AML-193 (cell line): ENCODE results near the gene FOXN4.

ENCODE experiments used
- DNase-seq, 2 experiments: peaks; one replicate each; lab custom pipeline; 2025; lab: John Stamatoyannopoulos, UW

Gene FOXN4

DNA sequence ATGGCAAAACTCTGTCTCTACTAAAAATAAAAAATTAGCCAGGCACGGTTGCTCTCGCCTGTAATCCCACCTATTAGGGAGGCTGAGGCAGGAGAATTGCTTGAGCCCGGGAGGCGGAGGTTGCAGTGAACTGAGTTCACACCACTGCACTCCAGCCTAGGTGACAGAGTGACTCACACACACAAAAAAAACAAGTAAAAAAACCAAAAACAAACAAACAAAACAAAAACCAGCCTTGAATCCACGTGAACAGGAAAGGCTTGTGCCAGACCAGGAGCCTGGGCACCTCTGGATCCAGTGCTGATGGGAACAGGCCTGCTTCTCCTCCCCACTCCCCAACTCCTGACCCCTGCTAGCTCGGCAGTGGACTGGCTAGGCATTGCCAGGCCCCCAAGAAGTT, 3.5 kb downstream of the FOXN4 start:
- DNase-seq: no peak

DNA sequence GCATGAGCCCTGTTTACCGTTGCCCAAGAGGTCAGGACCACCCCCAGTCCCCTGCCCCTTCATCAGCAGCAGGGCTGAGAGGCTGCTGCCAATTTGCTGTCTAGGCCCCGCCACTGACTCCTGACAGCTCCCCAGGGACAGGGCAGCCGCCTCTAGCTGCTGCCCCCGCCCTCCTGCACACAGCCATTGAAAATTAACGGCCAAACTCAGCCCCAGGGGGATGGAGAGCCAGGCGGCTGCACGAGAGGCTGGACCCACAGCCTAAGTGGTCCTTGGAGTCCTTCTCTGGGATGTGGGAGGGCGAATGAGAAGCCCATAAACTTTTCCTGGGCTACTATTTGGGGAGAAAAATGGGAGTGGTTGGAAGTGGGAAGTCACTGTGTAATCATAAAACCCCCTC, 4.6 kb downstream of the FOXN4 start:
- no peak for DNase-seq

DNA sequence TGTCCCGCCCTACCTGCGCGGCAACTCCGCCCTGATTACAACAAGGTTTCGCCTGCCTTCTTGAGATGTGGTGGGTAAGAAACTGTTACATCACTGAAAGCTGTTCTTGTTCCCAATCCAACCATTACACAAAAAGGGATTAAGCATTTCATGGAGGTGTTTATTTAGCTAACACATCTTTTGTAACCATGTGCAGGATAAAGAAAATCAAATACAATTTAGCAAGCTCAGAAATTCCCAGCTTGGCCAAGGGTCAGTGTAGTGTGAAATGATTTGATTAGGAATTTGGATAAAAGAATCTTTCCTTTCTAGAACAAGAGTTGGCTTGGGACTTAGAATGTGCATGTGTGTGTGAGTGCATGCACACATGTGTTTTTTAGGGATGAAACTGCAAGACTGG, 6.3 kb downstream of the FOXN4 start:
- DNase-seq: no peak

DNA sequence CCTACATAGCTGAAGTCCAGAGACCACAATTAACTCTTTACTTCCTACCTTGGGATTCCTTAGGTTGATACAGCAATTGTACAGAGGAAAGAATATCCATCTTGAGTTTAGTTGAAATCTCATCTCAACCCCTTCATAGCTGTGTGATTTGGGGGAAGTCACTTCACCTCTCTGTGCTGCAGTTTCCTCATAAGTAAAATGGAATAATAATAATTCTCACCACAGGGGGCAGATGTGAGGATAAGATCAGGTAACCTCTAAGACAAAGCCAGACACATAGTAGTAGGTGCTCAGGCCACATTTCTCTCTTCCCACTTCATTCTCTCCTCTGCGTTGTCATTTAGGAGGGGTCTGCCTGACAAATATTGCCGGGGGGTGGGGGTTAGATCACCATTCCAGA, 6.7 kb downstream of the FOXN4 start:
- DNase-seq: no peak

DNA sequence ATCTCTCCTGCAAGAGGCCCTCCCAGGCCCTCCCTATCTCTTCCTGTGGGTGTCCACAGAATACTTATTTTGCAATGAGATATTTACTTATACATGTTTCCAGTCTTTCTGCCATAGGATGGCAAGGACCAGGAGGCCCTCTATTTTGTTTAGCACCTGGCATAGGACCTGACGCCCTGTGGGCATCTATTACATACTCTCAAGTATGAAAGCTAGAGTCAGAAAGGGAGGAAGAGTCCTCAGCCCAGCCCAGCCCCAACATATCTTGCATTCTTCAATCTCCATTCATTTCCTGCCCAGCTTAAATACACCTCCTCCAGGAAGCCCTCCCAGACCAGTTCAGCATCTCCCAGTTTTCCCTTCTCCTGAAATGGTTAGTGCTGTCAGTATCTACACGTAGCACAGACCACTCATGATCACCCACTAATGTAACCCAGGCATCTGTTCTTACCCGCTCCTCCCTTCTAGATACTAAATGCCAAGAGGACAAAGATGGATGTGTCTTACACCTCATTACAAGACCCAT, 7.4 kb downstream of the FOXN4 start:
- DNase-seq: no peak

DNA sequence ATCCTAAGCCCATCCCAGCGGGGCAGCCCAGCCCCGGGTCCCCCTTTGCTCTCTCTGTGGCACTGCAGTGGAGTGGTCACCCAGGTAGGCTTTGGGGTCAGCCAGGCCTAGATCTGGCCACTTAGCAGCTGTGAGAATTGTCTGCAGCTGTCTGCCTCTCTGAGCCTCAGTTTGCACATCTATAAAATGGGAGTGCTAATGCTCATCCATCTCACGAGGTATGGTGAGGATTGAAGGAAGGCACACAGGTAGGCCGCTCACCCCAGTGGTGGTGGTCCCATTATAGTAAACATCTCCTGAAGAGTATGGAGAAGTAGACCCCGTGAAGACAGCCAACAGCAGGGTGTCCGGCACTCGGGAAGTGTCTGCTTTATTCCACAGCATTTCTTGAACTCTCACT, 9.2 kb downstream of the FOXN4 start:
- DNase-seq: no peak

DNA sequence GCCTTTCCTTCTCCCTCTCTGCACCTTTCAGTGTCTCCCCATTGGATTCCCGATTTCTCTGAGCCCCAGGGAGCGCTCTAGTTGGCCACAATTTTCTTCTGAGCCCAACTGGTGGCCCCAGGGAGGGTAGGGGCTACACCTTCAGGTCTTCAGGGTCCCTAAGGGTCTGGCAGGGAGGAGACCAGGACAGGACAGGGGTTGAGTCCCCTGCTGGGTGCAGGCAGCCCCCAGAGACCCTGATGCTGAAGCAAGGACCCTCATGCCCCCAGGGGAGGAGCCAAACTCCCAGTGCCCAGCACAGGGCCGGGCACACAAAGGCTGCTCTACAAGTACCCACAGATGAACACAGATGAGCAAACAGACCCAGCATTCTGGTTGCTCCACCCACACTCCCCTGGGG, 12.7 kb downstream of the FOXN4 start:
- no peak for DNase-seq

DNA sequence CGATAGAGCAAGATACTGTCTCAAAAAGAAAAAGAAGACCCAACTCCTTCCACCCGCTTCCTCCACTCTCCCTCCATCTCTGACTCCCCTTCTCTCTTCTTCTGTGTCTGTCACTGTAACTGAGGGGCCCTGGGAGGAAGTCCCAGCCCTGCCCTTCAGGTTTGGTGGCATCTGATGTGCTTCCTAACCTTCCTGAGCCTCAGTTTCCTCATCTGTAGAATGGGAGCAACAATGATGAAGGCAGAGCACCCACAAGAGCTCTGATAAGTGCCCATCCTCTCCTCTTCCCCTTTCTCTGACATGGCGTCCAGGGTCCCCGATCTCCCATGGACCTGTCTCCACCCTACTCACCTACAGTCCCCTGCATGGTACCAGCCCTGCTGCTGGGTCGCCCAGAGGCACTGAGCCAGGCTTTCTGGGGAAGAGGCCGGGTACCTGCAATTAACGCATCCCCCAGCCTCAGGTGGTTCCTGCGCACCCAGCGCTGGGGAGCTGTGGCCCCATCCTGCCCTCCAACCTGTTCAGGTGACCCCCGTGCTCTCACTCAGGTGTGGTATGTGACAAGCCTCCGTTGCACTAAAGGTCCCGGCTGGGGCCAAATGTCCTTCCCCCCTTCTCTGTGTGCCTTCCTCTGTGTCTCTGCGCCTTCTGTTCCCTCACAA, 13.2 kb downstream of the FOXN4 start:
- DNase-seq: no peak

DNA sequence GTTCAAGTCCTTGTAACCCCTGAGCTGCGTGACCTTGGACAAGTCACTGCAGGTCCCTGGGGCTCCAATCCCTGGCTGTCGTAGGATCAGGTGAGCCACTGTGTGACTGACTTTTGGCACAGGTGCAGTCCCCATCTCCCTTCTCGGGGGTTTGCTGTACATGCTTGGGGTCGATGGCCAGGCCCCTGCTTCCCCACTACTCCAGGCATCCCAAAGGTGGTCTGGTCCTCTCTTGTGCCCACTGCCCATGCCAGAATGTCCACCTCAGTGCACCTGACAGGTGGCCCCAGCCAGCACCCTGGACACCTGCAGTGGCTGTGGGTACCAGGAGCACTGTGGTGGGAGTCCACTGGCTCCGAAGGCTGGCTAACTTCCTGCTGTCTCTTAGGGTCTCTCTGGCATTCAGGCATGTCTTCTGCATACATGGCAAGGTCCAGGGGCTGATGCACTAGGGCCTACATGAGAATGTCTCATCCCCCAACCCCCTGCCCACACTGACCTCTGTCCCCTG, 14.7 kb downstream of the FOXN4 start:
- no peak for DNase-seq

DNA sequence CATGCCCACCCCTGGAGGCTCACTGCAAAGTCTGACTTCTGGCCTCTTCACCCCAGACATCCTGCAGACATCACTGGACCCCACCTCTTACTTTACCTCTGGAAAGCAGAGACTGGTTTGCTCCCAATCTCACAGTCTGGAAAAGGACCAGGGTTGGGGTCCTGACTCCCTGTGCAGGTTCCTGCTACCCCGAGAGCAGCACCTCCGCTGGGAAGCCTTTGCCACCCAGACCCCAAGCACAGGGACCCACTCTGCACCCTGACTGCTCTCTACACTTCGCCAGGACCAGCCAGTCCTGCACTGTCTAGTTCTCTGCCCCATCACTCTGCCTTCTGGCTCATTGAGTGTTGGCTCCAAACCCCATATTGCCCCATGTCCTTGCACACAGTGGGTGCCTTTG, 16.0 kb downstream of the FOXN4 start:
- no peak for DNase-seq

DNA sequence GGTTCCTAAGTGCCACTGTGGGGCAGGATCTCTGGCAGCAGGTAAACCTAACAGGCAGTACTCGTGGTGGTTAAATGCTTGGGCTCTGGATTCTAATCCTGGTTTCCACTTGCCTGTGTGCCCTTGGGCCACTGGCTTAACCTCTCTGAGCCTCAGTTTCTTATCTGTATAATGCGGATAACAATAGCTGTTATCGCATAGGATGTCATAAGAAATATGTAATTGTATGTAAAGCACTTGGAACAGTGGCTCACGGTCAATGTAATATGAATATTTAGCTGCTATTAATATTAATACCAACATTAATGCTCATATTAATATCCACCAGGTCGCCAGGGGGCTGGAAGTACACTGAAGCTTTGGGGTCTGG, 16.8 kb downstream of the FOXN4 start:
- no peak for DNase-seq

DNA sequence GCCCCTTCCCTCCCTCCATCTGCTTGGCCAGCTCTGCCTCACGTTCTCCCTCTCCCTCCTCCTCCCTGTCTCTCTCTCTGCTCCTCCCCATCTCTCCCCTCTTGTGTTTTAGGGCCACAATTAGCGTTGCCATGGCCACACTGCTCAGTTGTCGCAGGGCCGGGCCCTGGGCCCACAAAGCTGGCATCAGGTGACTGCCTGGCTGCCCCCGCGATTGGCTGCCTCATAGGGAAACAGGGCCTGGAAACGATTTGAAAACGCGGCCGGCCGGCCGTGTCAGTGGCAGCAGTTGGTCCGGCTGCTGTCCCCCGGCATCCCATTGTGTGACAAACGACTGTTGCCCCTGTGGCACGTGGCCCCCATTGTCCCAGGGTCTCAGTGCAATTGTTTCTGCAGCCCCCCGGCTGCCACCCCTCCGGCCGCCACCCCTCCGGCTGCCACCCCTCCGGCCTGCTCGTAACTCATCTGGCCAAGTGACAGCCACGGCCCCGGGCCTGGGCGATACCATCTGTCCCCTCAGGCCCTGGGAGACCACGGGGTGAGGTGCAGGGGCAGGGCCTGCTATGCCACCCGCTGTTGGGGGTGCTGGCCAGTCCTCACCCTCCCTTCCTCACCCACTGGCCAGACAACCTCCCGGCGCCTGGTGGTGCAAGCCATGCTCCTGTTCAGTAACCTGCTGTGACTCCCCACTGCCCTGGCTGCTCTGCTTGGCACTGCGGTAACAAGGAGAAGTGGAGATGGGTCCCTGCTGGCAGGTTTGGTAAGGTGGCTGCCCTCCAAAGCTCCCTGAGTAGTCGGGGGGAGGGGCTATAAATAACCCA, 17.4 kb downstream of the FOXN4 start:
- DNase-seq: no peak

DNA sequence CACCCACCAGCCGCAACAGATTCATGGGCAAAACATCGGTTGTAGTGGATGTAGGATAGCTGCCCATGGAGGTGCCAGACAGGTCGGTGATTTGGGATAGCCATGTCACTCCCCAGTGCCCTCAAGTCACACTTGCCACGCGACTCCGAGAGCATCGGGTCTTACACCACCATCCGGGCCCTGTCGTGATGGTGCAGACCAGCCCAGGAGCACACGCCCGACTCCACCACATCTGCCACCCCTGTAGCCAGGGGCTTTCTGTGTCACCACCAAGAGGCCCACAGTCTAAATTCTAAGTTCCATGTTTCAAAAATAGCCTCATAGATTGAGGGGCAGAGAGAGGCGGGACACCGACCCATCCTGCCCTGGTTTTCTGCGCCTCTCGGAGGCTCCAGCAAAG, 18.0 kb downstream of the FOXN4 start:
- no peak for DNase-seq

DNA sequence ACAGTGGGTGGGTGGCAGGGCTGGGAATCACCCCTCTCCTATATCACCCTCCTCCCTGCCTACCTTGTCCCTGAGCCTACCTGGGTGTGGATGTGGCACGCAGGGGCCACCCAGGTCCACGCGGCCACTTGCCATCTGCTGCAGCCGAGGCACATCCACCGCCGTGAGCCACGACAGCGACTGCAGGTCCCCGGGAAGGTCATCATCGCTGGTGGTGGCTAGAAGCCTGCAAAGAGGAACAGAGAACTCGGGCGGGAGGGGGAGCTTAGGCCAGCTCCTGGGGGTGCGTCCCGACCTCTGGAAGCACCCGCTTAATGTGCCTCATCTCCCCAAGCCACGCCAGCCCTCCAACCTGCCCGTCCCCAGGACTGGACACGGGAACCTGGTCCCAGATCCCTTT, 19.0 kb downstream of the FOXN4 start:
- DNase-seq: no peak

DNA sequence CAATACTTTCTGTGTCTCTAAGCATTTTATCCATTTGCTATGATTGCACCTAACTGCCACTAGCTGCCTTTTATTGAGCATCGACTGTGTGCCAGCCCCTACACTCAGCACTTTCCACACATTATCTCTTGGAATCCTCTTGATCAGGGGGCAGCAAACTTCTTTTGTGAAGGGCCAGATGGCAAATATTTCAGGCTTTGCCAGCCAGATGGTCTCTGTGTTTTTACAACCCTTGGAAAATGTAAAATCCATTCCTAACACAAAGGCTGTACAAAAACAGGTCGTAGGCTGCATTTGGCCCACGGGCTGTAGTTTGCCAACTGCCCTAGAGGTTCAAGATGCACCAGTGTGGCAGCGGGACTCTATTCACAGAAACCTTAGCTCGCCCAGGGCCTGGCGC, 19.5 kb downstream of the FOXN4 start:
- no peak for DNase-seq

DNA sequence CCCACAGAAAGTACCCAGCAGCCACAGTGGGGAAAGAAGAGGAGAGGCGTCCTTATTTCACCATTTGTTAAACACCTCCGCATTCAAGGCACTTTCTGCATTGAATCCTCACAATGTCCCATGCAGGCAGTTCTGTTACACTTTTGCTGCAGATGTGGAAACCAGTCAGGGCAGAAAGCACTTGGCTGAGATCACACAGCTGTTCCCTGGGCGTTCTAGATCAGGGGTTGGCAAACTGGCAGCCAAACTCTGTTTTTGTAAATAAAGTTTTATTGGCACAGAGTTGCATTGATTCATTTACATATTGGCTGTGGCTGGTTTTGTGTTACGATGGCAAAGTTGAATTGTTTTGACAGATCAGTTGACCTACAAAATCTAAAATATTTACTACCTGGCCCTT, 20.1 kb downstream of the FOXN4 start:
- DNase-seq: no peak

DNA sequence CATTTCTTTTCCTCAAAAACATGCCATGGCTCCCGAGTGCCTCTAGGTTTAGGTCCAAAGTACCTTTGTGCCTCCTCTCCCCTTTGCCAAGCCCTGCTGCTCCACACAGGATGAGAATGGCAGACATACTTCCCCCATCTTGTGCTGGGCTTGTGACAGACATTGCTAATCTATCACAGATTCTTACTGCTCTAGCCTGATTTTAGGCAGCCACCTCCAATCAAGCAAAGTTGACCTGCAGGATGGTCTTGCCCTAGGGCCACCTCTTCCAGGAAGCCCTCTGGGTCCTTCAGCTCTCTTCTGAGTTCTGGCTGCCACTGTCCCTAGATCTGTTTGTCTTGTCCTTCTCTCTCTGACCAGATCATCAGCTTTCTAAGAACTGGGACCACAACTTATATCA, 20.5 kb downstream of the FOXN4 start:
- DNase-seq: no peak

DNA sequence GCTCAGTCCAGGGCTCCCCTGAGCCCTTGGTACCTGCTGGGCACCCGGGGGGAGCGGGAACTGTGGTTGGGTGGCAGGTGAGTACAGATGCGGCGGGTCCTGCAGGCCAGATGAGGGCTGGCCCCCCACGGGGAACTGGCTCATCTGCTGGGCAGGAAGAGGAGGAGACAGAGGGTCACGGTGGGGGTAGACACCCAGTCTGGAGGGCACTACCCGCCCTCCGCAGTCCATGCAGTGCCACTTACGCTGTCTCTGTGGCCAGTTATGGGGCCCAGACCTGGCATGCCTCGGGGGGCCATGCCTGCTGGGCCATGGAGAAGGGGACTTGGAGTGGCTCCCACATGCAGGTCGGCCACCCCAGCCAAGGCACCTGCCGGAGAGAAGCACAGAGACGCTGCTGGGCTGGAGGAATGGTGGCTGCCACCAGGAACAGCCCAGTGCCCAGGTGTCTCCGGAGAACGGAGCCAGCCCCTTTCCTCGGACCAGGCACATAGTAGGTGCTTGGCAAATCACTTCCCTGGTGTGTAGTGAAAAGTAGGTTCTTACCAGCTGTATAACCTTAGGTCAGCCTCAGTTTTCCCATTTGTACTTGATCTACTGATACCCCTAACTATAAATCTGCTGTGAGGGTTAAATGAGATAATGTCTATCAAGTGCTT, 21.1 kb downstream of the FOXN4 start:
- no peak for DNase-seq

DNA sequence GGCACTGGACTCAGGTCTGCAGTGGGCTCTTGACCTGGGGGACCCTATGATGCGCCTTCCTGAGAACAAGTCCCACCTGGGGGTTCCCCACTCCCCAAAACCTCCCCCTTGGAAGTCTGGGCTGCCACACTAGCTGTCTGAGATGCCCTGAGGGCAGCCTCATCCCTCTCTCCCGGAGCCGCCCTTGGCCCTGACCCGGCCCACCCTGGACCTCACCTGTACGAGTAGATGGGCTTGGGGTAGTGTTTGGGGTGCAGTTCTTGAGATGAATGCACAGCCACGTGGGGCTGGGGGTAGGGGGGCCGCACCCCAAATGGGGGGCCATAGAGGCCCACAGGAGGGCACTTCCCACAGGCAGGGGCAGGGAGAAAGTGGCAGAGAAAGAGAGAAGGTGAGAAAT, 21.9 kb downstream of the FOXN4 start:
- no peak for DNase-seq

DNA sequence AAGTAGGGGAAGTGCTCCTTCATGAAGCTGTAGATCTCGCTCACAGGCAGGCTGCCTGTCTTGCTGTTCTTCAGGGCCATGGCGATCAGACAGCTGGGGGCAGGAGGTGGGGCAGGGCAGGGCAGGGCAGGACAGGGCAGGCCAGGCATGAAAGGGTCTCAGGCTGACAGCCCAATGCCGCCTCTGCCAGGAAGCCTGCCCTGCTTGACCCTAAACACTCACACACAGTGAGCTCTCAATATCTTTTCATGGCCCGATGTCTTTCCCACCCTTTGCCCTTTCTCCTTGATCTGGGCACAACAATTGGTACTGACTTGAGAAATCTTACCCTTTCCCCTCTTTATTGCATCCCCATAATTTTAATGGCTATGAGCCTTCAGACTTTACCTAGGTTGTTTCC, 22.4 kb downstream of the FOXN4 start:
- no peak for DNase-seq

DNA sequence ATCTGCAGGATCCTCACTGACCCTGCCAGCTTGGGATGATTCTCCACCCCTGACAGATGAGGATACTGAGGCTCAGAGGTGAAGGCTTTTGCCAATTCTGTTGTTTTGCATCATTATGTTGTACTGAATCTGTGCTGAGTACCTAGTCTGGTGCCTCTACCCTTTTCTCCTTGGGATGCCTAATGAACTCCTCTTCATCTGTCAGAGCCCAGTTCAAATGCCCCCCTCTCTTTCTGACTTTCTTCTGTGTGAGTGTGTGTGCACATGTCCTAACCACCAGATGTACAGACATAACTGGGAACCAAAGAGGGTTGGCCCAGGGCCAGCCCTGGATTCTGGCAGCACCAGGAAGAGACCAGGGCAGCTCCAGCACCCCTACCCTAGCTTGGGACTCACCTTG, 22.8 kb downstream of the FOXN4 start:
- DNase-seq: no peak

DNA sequence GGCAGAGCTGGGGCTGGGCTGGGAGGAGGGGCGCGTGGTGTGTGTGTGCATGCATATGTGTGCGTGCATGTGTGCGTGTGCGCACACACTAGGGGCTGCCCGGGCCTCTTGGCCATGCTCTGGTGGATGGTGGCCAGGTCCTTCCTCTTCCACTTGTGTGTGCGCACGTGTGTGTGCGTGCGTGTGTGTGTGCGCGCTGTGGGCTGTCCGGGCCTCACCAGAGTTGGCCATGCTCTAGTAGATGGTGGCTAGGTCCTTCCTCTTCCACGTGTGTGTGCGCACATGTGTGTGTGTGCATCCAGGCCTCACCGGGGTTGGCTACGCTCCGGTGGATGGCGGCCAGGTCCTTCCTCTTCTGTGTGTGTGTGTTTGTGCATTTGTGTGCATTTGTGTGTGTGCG, 24.7 kb downstream of the FOXN4 start:
- DNase-seq: no peak

DNA sequence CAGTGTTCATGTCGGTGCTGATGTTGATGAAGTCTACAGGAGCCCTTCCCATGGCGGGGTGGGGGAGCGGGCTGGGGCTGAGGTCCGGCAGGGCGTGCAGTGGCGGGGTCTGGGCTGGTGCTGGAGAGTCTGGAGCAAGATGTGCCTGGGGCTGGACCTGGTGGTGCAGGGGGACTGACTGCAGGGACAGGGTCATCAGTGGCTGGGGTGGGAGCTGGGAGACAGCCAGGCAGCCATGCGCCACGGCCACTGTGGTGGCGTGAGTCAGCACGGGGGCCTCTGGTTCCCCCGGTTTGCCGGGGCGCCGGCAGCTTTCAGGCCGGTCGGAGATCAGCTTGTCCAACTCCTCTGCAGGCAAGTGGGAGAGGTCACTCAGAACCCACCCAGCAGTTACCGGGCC, 27.6 kb downstream of the FOXN4 start:
- no peak for DNase-seq
